Erythroblast (primary cell): ENCODE measurements around the gene KRTAP5-5.
"Not testable (repeated sequence)": the region's sequence is repeated elsewhere in the genome, so short reads cannot be mapped to it uniquely, and the experiment has no call there.

Source experiments
- DNase-seq, 2 experiments: peaks; one replicate each; lab custom pipeline; 2025; lab: John Stamatoyannopoulos, UW
- GATA1 ChIP-seq: IDR thresholded peaks from 2 replicates; pipeline ENCODE4 v1.6.1; 2011; ENCODE audit warnings: low read depth, mild to moderate bottlenecking, control low read depth, low read length, moderate library complexity
- POLR2A ChIP-seq: IDR thresholded peaks from 2 replicates; pipeline ENCODE4 v1.6.1; 2011; ENCODE audit warnings: mild to moderate bottlenecking, low read length

The KRTAP5-5 gene

DNA sequence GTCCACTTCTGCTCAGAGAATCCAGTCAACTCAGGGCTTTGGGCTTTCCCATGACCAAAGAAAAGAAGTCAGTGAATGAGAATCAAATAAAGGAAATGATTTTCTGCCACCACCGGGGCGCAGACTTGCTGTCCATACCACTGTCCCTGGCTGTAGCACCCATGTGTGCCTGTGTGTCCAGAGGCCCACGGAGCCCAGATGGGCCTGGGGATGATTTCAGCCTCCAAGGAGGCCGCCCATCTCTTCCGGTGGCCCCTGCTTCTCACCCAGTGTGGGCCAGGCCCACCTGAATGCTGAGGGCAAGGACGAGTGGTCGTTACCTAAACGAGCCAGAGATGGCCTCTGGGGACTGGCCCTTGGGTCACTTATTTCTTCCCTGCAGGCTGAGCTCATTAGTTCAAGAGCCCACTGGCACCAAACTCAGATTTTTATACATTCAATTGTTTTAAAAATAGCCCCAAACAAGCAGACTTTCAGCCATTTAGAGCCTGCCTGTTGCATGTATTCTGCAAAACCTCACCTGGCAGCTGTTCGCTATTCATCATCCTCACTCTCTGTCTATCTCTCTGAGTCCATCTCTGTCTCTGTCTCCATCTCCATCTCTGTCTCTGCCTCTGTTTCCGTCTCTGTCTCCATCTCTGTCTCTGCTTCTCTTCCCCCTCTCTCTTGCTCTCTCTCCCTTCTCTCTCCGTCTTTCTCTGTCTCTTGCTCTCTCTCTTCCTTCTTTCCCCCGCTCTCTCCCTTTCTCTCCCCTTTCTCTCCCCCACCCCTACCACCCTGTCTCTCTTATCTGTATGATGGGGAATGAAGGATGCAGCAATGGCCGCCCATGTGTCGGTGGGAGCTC, 24.2 kb downstream of the KRTAP5-5 start:
- TF ChIP-seq GATA1 (no peak), POLR2A (no peak)
- no peak for DNase-seq

DNA sequence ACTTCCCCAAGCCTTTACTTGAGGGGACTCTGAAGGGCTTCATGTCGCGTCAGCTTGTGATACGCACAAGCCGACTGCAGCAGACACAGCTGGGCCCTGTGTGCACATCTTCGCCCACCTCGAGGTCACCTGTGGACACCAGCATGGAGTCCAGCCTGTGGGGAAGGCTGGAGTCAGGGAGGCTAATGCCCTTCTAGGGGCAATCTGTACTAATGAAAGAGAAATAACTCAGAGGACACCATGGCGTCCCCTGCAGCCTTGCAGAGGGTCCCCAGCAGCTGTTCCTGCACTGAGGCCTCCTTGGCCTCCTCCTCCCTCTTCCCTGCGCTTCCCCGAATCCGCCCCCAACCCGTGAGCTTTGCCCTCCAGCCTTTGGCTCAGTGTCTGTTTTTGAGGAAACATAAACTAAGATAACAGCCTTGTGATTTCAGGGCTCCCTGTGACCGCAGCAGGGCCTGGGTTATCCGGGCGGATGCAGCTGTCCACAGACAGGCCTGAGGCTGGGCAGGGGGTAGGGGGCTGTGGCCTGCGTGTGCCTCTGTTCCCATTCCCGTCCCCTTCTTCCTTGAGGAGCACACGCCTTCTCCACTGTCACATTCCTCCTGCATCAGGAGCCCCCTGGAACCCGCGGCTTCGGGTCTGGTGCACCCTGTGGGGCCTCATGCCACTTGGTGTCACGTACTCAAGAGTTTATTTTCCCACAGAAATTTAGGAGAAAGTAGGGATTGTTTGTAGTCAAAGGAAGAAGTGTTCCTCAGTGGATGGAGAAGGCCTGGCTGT, 25.0 kb downstream of the KRTAP5-5 start:
- no peak for DNase-seq
- TF ChIP-seq GATA1 (no peak), POLR2A (no peak)

DNA sequence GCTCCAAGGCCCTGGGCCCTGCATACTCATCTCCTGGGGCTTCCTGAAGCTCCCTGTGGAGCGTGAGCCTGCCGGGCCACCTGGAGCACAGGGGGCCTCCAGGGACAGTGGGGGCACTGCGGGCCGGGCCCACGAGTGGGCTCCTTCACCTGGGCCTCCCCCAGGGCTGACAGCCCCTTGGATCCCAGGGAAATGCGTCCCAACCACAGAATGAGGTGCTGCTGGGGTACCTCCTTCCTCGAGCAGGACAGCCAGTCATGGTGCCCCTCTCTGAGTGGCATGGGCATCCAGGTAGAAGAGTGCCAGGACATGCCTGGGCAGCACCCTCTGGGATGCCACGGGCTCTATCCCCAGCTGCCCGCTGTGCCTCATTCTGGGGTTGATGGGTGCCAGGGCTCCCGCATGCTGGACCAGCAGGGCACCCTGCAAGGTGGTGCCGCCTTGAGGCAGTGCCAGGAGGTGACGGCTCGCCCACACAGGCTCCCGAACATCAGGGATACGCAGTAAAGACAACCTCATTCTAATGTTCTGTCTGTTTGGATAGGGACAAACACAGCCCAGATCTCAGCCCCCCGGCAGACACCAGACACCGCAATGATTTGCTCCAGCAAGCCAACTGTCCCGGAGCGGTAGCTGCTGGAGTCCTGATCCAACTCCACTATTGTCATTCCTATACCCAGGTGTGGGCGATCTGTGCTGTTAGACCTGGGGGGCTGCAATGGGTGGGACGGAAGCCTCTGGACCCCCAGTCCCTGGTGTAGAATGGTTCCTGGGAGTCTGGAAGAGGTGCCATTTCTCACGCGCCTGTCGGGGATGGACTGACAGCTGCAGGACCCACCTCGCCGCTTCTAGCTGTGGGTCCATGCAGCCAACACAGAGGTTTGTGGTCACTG, 25.8 kb downstream of the KRTAP5-5 start:
- DNase-seq, result no peak
- TF ChIP-seq GATA1, result no peak
- TF ChIP-seq POLR2A, result no peak

DNA sequence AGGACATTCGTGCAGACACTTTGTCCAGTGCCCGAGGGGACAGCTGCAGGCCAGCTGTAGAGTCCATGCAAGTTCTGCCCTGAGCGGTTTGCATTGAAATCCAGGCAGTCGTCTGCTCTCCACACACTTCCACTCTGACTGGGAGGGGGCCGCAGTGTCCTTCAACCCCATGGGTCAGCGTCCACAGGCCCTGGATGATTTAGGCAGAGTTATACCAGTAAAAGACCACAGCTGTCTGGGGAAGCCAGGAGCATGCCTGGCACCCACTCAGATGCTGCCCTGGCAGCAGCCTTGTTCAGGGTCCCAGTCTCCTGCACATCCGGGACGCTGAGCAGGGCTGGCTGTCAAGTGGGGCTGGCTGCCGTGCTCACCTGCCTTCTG, 26.5 kb downstream of the KRTAP5-5 start:
- DNase-seq, result no peak
- TF ChIP-seq GATA1, result no peak
- no peak for TF ChIP-seq POLR2A

DNA sequence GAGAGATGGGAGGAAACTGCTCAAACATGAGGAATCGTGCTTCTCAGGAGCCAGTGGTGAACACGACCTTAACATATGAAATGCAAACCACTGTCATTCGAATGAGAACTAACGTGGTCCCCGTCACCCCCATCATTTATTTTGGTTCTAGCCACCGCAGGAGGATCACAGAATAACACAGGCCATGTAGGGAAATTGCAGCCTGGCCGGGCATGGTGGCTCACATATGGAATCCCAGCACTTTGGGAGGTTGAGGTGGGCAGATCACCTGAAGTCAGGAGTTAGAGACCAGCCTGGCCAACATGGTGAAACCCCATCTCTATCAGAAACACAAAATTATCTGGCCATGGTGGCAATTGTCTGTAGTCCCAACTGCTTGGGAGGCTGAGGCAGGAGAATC, 27.1 kb downstream of the KRTAP5-5 start:
- no peak for TF ChIP-seq POLR2A
- no peak for TF ChIP-seq GATA1
- no peak for DNase-seq

DNA sequence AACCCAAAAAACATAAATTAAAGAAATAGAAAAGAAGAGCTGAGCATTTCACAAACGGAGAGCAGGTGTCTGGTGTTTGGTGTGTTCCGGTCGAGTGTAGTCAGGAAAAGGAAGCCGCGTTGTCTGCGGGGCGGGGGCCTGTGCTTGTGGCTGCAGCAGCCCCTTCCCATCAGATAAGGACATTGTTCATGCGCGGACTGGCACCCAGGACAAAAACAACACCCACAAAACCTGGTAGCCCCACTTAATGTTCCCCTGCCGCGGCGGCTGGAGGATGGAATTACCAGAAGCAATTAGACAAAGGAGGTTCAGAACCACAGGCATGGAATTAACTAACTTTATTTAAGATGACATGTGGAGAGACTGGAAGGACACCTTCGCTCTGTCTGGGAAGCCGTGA, 29.9 kb downstream of the KRTAP5-5 start:
- no peak for DNase-seq
- TF ChIP-seq POLR2A, result no peak
- no peak for TF ChIP-seq GATA1

DNA sequence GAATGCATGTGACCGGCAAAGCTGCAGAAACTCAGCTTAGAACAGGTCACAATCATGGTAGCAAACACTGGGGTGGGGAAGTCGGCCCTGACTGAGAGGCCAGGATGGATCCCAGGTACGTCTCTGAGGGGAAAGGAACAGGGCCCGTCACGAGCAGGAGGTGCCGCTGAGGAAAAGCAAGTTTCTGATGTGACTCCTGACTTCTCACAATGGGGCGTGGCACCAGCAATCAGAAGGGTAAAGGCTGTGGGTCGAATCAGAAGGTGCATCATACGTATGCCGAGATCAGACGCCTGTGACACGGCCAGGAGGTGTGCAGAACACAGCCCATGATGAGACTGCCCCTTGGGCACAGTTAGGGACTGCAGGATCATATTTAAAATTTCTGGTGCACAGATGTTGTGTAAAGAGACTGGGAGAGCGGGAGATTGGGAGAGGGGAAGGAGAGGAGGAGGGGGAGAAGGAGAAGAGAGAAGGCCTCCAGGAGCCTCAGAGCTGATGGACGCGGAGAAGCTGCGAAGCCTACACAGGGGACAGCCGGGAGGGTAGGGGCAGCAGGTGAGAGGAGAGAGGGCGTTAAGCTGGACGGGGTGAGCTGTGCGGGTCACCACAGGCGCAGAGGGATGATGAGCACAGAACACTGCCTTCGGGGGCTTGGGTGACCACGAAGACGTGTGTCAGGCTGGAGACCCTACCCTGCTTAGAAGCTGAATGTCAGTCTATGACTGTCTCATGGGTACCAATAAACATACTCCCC, 30.7 kb downstream of the KRTAP5-5 start:
- no peak for DNase-seq
- TF ChIP-seq POLR2A (no peak), GATA1 (no peak)

DNA sequence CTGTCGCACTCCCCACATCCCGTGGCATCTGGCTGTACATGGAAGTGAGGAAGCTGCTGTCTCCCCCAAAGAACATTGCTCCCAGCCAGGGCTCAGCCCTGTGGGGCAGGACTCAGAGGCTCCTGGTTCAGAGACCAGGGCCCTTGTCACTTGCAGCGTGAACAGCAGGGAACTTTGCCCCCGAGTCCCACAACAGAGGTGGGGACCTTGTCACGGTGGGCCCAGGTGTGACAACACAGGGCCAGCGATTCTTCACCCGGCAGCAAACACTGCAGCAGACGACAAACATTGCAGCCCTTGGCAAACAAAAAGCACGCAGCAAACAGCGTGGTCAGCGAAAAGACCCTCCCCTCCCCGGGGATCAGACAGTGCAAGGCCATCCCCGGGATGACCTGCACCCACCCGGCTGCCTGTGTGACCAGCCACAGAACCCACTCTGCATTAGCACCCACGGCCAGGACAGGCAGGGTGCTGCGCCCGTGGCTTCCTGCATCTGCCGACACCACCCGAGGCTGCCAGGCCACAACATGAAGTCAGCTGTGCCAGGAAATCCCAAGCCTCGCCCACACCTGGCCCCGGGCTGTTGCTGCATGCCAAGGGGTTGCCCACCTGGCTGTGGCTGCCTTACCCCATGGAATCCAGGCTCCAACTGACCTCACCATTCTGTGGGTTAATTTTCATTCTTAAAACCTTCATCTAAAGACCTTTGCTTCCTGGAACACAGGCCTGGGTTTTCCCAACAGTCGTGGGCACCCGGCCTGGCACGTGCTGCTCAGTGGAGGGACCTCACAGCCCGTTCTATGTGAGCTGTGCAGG, 32.1 kb downstream of the KRTAP5-5 start:
- DNase-seq, result not testable (repeated sequence)

DNA sequence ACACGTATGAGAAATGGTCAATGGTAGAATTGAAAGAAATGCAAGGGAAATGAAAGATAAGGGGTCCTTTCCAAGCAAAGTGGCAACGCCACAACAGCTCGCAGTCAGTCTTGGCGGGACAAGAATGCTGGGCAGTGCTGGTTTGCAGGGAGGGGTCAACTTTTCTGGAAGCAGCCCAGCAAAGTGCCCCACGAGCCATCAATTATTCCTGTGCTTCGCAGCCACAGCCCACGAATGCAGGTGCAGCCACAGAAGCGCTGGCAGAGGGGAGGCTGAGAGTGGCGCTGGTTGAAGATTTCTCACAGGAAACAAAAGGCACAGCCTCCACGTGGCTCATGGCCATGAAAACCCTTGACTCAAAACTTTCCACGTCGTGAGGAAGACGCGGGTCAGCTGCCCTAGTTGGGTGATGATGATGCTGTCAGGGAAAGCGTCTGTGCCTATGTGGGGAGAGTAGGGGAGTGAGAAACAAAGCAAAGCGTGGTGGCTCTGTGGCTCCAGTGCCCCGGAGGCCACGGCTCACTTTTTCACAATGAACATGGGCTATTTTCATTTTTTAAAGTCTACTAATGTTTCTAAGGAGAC, 33.2 kb downstream of the KRTAP5-5 start:
- DNase-seq, result not testable (repeated sequence)

DNA sequence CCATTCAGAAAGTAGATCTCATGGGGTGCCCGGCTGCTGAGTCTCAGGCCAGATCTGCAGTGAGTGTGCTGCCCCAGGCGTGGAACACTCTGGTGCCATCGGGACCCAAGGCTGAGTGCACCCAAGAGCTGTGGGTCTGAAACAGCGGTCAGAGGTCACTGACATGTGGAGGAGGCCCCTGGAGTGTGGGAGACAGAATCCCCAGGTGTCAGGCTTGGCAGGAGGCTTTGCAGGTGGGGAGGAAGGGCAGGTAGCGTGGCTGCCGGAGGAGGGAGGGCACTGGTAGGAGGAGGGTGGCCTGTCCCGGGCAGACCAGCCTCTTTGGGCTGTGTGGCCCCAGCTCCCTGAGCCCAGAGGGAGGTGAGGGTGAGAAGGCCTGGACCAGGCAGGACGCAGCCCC, 35.7 kb downstream of the KRTAP5-5 start:
- TF ChIP-seq POLR2A, result no peak
- no peak for TF ChIP-seq GATA1

DNA sequence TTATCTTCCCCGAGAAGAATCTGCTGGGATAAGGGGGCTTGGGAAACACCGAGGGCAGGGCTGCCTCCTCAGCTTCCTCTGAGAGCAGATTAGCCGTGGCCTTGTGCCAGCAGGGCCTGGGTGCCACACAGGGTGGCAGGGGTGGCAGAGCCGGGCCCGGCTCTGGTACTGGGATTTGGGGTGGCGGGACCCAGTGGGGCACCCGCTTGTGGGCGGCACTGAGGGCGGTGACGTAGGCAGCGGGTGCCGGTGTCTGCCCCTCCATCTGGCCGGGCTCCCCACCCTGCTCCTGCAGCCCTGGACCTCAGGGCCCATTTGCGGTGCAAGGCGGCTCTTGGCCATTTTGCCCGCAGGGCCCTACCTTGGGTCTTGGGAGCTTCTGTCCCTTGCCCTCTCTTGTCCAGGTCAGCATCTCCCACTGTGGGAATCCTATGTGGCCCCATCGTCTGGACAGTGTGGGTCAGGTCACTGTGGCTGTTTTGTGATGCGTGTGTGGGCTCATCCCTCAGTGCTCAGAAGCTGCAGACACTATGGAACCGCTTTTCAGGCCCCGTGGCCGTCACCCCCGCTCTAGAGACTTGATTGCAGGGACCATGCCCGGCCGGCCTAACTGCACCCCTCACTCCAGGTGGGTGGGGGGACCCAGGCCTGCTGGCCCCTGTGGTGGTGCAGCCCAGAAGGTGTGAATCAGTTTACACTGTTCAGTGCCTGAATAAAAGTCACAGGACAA, 37.7 kb downstream of the KRTAP5-5 start:
- TF ChIP-seq POLR2A (no peak), GATA1 (no peak)
- no peak for DNase-seq

More for the DNA sequence above, 35.7 kb downstream of the KRTAP5-5 start:
- no peak for DNase-seq

DNA sequence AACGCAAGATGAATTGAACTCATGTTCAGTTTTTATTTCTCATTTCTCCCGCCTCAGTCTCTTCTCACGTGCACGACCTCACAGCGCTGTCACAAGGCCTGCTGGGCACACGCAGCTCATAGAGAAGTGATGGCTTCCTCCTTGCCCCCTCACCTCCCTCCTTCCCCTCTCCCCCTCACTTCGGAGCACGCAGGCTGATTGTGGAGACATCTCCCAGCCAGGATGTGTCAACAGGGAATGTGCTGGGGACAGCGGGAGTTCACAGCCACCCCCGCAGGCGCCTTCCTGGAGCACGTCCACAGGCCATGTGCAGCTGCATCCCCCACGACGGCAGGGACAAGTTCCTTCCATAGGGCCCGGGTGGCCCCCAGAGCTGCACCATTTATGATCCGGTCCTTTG, 38.3 kb downstream of the KRTAP5-5 start:
- no peak for TF ChIP-seq POLR2A
- TF ChIP-seq GATA1, result no peak
- no peak for DNase-seq
